IMR-90 (cell line): ENCODE measurements around the gene GCNT4. TPM values are rescaled to one million over a fixed set of nuclear protein-coding genes. Genes with fewer than 3 reads are reported as not detected.

ENCODE experiments used
- ATAC-seq: fragments of 200-7000 bp; cut with Tn5 transposase; 2 replicates; pipeline ENCODE4 v1.9.1; 2020; ENCODE audit warnings: low read depth, mild to moderate bottlenecking, moderate library complexity
- BruUV-seq: library from RNA; stranded (reverse); fragments of 400-500 nt; replicated peaks from 2 replicates; lab custom pipeline; 2021; lab: Mats Ljungman, UMichigan
- CTCF ChIA-PET: fragments of 300-600 bp; formaldehyde crosslinking; extraction: SDS; loops from one replicate; lab custom pipeline; 2021; ENCODE audit warnings: antibody characterized with exemption; lab: Yijun Ruan, JAX
- POLR2A ChIA-PET: fragments of 300-600 bp; sonication (Branson Sonifier 250); formaldehyde crosslinking; loops from one replicate; lab custom pipeline; 2022; ENCODE audit warnings: antibody characterized with exemption; ENCODE audit not compliant: unreplicated experiment; lab: Charles Lee
- DNase-seq: peaks from one replicate; pipeline ENCODE4 v3.0.0; 2013
- H2AFZ ChIP-seq: replicated peaks from 2 replicates; pipeline ENCODE3; 2013; ENCODE audit warnings: low read length, mild to moderate bottlenecking; ENCODE audit not compliant: poor library complexity
- H2AK5ac ChIP-seq: 2 replicates; pipeline ENCODE4 v1.6.1; 2013; ENCODE audit warnings: low read depth, low read length, inconsistent platforms
- H2AK9ac ChIP-seq: replicated peaks from 2 replicates; pipeline ENCODE3; 2013; ENCODE audit warnings: mild to moderate bottlenecking, low read depth, low read length, moderate library complexity; ENCODE audit not compliant: poor library complexity
- H2BK120ac ChIP-seq: 2 replicates; pipeline ENCODE4 v1.6.1; 2013; ENCODE audit warnings: low read depth, low read length, inconsistent platforms
- H2BK15ac ChIP-seq: 3 replicates; pipeline ENCODE4 v1.6.1; 2013; ENCODE audit warnings: low read depth, low read length, inconsistent platforms
- H2BK20ac ChIP-seq: 2 replicates; pipeline ENCODE4 v1.6.1; 2013; ENCODE audit warnings: low read depth, mild to moderate bottlenecking, inconsistent platforms, low read length, moderate library complexity
- H2BK5ac ChIP-seq: 2 replicates; pipeline ENCODE4 v1.6.1; 2013; ENCODE audit warnings: mild to moderate bottlenecking, low read depth, low read length, inconsistent platforms; ENCODE audit not compliant: poor library complexity, severe bottlenecking
- H3K14ac ChIP-seq: replicated peaks from 2 replicates; pipeline ENCODE4 v1.6.1; 2013; ENCODE audit warnings: low read depth, low read length, inconsistent platforms
- H3K18ac ChIP-seq: 2 replicates; pipeline ENCODE4 v1.6.1; 2013; ENCODE audit warnings: low read depth, low read length, control low read depth
- H3K23ac ChIP-seq: 2 replicates; pipeline ENCODE4 v1.6.1; 2013; ENCODE audit warnings: low read depth, low read length, inconsistent platforms
- H3K27ac ChIP-seq: 2 replicates; pipeline ENCODE4 v1.5.1; 2013; ENCODE audit warnings: mild to moderate bottlenecking, control low read depth, low read length; ENCODE audit not compliant: insufficient read depth
- H3K27me3 ChIP-seq: 2 replicates; pipeline ENCODE4 v1.6.1; 2013; ENCODE audit warnings: low read length; ENCODE audit not compliant: control insufficient read depth, insufficient read depth
- H3K36me3 ChIP-seq: 2 replicates; pipeline ENCODE4 v1.6.1; 2013; ENCODE audit warnings: low read length, mixed read lengths; ENCODE audit not compliant: control insufficient read depth, insufficient read depth
- H3K4ac ChIP-seq: 2 replicates; pipeline ENCODE4 v1.6.1; 2013; ENCODE audit warnings: low read depth, low read length, inconsistent platforms
- H3K4me1 ChIP-seq: 2 replicates; pipeline ENCODE4 v1.6.1; 2013; ENCODE audit warnings: low read length, mixed read lengths; ENCODE audit not compliant: control insufficient read depth, insufficient read depth
- H3K4me2 ChIP-seq: 2 replicates; pipeline ENCODE4 v1.6.1; 2013; ENCODE audit warnings: low read depth, mild to moderate bottlenecking, control low read depth, low read length, moderate library complexity
- H3K4me3 ChIP-seq: 2 replicates; pipeline ENCODE4 v1.5.1; 2013; ENCODE audit warnings: low read depth, mild to moderate bottlenecking, control low read depth, low read length, moderate library complexity; ENCODE audit not compliant: insufficient read depth
- H3K56ac ChIP-seq: 2 replicates; pipeline ENCODE4 v1.6.1; 2013; ENCODE audit warnings: low read length, inconsistent platforms; ENCODE audit not compliant: insufficient read depth; ENCODE audit errors: extremely low read depth
- H3K79me1 ChIP-seq, 2 experiments: 2 replicates each; pipeline ENCODE4 v1.6.1; 2013; ENCODE audit warnings: low read length in 2 of 2, inconsistent platforms in 1 of 2, low read depth in 1 of 2
- H3K9ac ChIP-seq: 2 replicates; pipeline ENCODE4 v1.6.1; 2013; ENCODE audit warnings: low read depth, low read length, control low read depth
- H3K9me1 ChIP-seq: 2 replicates; pipeline ENCODE4 v1.6.1; 2013; ENCODE audit warnings: low read length, inconsistent platforms; ENCODE audit not compliant: insufficient read depth
- H3K9me3 ChIP-seq: 2 replicates; pipeline ENCODE4 v1.6.1; 2013; ENCODE audit warnings: low read length; ENCODE audit not compliant: control insufficient read depth, insufficient read depth
- H4K20me1 ChIP-seq: 2 replicates; pipeline ENCODE4 v1.6.1; 2013; ENCODE audit warnings: low read length, inconsistent platforms; ENCODE audit not compliant: insufficient read depth
- H4K5ac ChIP-seq: 2 replicates; pipeline ENCODE4 v1.6.1; 2013; ENCODE audit warnings: mild to moderate bottlenecking, low read depth, low read length, control low read depth
- H4K8ac ChIP-seq, 2 experiments: 2 replicates each; pipeline ENCODE4 v1.6.1; 2013; ENCODE audit warnings: low read depth in 2 of 2, low read length in 2 of 2, control low read depth in 1 of 2, inconsistent platforms in 1 of 2
- H4K91ac ChIP-seq: 2 replicates; pipeline ENCODE4 v1.6.1; 2013; ENCODE audit warnings: low read depth, low read length, inconsistent platforms; ENCODE audit not compliant: insufficient read depth
- BHLHE40 ChIP-seq: fragments of 150-350 bp; IDR thresholded peaks from 2 replicates; pipeline ENCODE4 v1.6.1; 2016; ENCODE audit warnings: mild to moderate bottlenecking, low read depth, low read length
- CEBPB ChIP-seq: IDR thresholded peaks from 2 replicates; pipeline ENCODE4 v1.6.1; 2012; ENCODE audit warnings: low read depth, low read length, improper control_type of control experiment
- CHD1 ChIP-seq: IDR thresholded peaks from 2 replicates; pipeline ENCODE4 v1.6.1; 2012; ENCODE audit warnings: low read depth, low read length, improper control_type of control experiment
- CTCF ChIP-seq: conservative IDR thresholded peaks from 2 replicates; pipeline ENCODE4 v1.5.1; 2012; ENCODE audit warnings: mild to moderate bottlenecking, low read depth, low read length, improper control_type of control experiment
- ELK1 ChIP-seq: fragments of 150-350 bp; IDR thresholded peaks from 2 replicates; pipeline ENCODE4 v1.6.1; 2016; ENCODE audit warnings: low read depth, mild to moderate bottlenecking, low read length, moderate library complexity, borderline replicate concordance
- FOS ChIP-seq: fragments of 150-350 bp; IDR thresholded peaks from 2 replicates; pipeline ENCODE4 v1.6.1; 2016; ENCODE audit warnings: low read depth, low read length
- MAFK ChIP-seq: IDR thresholded peaks from 2 replicates; pipeline ENCODE4 v1.6.1; 2012; ENCODE audit warnings: low read depth, low read length, improper control_type of control experiment
- MAZ ChIP-seq: IDR thresholded peaks from 2 replicates; pipeline ENCODE4 v1.6.1; 2012; ENCODE audit warnings: low read depth, mild to moderate bottlenecking, low read length, improper control_type of control experiment, moderate library complexity, borderline replicate concordance
- MXI1 ChIP-seq: IDR thresholded peaks from 2 replicates; pipeline ENCODE4 v1.6.1; 2012; ENCODE audit warnings: low read depth, mild to moderate bottlenecking, low read length, moderate library complexity, borderline replicate concordance
- NFE2L2 ChIP-seq: fragments of 150-350 bp; IDR thresholded peaks from 2 replicates; pipeline ENCODE4 v1.6.1; 2016; ENCODE audit warnings: low read depth, mild to moderate bottlenecking, low read length
- POLR2A ChIP-seq: IDR thresholded peaks from 2 replicates; pipeline ENCODE4 v1.6.1; 2012; ENCODE audit warnings: mild to moderate bottlenecking, low read depth, low read length
- RAD21 ChIP-seq: IDR thresholded peaks from 2 replicates; pipeline ENCODE4 v1.6.1; 2012; ENCODE audit warnings: low read length, improper control_type of control experiment
- RCOR1 ChIP-seq: IDR thresholded peaks from 2 replicates; pipeline ENCODE4 v1.6.1; 2012; ENCODE audit warnings: mild to moderate bottlenecking, low read length, improper control_type of control experiment; ENCODE audit not compliant: insufficient replicate concordance
- RFX5 ChIP-seq: IDR thresholded peaks from 2 replicates; pipeline ENCODE4 v1.8.0; 2012; ENCODE audit warnings: low read depth, mild to moderate bottlenecking, low read length, moderate library complexity
- SMC3 ChIP-seq: fragments of 150-350 bp; IDR thresholded peaks from 2 replicates; pipeline ENCODE4 v1.6.1; 2016; ENCODE audit warnings: low read depth, mild to moderate bottlenecking, antibody characterized with exemption, low read length, moderate library complexity
- USF2 ChIP-seq: fragments of 150-350 bp; IDR thresholded peaks from 2 replicates; pipeline ENCODE4 v1.6.1; 2017; ENCODE audit warnings: mild to moderate bottlenecking, antibody characterized with exemption, low read length, low read depth
- WGBS, 2 experiments: methylation state at CpG; one replicate each; pipeline versions ENCODE4 v1.1.5 to v1.1.7; 2013; ENCODE audit warnings: missing lambda C conversion rate in 2 of 2; ENCODE audit not compliant: insufficient read length in 1 of 2; ENCODE audit errors: extremely low coverage in 2 of 2; 5-methylcytosine and 5-hydroxymethylcytosine counted together
- dilution Hi-C: fragments of 300-500 bp; cut with HindIII; formaldehyde crosslinking; loops from one replicate; pipeline ENCODE4 v1.14.3; 2018; ENCODE audit warnings: low sequenced_read_pairs; ENCODE audit not compliant: unreplicated experiment
- in situ Hi-C: fragments of 300-500 bp; cut with MboI; formaldehyde crosslinking; loops from 3 replicates; pipeline ENCODE4 v1.14.3; 2019; ENCODE audit warnings: low sequenced_read_pairs, inconsistent platforms, mixed read lengths
- intact Hi-C: fragments of 100-400 bp; cut with micrococcal nuclease; formaldehyde crosslinking; loops from 2 replicates; pipeline ENCODE4 v1.10.0; 2022
- polyA plus RNA-seq, 3 experiments: library from polyadenylated mRNA; depleted of rRNA; stranded (reverse); fragments of >200 nt; gene quantifications; 2 replicates each; pipeline ENCODE4 v1.2.3, GENCODE V29; 2012; ENCODE audit warnings: low replicate concordance in 1 of 3
- total RNA-seq: library from RNA; depleted of rRNA; stranded (reverse); fragments of >200 nt; gene quantifications from 2 replicates; pipeline ENCODE4 v1.2.3, GENCODE V29; 2012

Gene GCNT4
- total and polyA plus RNA-seq, 2 of the 4 experiments (the other 2 are of a cell fraction) = 0.46 to 1.8 TPM

DNA sequence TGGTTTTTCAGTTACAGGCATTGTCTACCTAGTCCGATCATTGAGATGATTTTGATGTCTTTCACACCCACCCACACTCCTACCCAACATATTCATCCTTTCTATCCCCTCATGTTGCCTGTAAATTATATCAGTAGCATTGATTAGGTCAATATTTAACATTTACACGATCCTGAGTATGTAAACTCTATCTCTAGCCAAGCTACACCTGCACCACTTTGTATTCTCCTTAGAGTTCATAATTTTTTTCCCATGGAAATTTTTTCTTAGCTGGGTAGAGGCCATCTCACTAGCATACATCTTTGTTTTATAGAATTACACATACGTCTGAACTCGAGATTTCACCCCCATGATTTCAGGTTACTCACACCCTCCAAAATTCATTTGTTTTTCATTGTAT, 30.6 kb downstream of the GCNT4 start:
- Histone ChIP-seq H3K27ac (no peak overlapping the region), H2BK5ac (no peak overlapping the region), H3K4ac (no peak overlapping the region), H3K18ac (no peak overlapping the region), H3K23ac (no peak overlapping the region), H2BK20ac (no peak overlapping the region), H3K9ac (no peak overlapping the region), H3K4me1 (peaks cover 3% of the 10 kb centered on the region), H2AK9ac (no peak overlapping the region), H2AFZ (no peak overlapping the region), H3K4me2 (no peak overlapping the region), H3K36me3 (no peaks in the 10 kb centered on the region), H4K5ac (no peak overlapping the region), H2BK120ac (no peak overlapping the region), H3K4me3 (no peak overlapping the region), H3K9me3 (0 out of 2 replicates have a peak, but pooled peaks cover 2% of the 10 kb centered on the region), H4K8ac (no peak overlapping the region), H3K56ac (no peak overlapping the region), H3K9me1 (no peaks in the 10 kb centered on the region; the same call in 1 of the 2 replicates), H3K79me1 (no peaks in the 10 kb centered on the region), H4K20me1 (no peaks in the 10 kb centered on the region), H4K91ac (no peak overlapping the region), H2BK15ac (no peak overlapping the region), H2AK5ac (no peak overlapping the region), H3K14ac (no peak overlapping the region), H3K27me3 (no peaks in the 10 kb centered on the region)
- 50% methylated on average over 1 of the region's 4 CpGs; no CpG with 5 or more reads in 1 of the 2 experiments for WGBS, 2 experiments
- DNase-seq (no peak), ATAC-seq (no peak)
- intact Hi-C loops (no loop called here), in situ Hi-C loops (no loop called here), dilution Hi-C loops (no loop called here)
- CTCF ChIA-PET = no interaction called here
- POLR2A ChIA-PET = no interaction called here
- BruUV-seq = no TSS peak
- TF ChIP-seq MAZ (no peak), BHLHE40 (no peak), CEBPB (no peak), RFX5 (no peak), CHD1 (no peak), FOS (no peak), MAFK (no peak), SMC3 (no peak), RAD21 (no peak), ELK1 (no peak), MXI1 (no peak), RCOR1 (no peak), USF2 (no peak), NFE2L2 (no peak), CTCF (no peak), POLR2A (no peak)
